ENCODE measurements around the gene PDE8A. TPM values are rescaled to one million over a fixed set of nuclear protein-coding genes. Genes with fewer than 3 reads are reported as not detected.

Gene PDE8A
- total and polyA plus RNA-seq, 2 donors, result 17.6 to 82.3 TPM

- Histone ChIP-seq H3K4me1 (ENCODE audit: insufficient read depth) (peaks cover 1% of the 10 kb centered on the region), H3K36me3 (ENCODE audit: insufficient read depth) (no peaks in the 10 kb centered on the region), H3K27ac (ENCODE audit: low read depth) (no peak overlapping the region), H3K4me3 (ENCODE audit: low read depth, low read length) (no peak overlapping the region)
- WGBS, result 84% methylated on average over 7 of the region's 7 CpGs
- no peak for DNase-seq (ENCODE audit: extremely low spot score)
Measured at GRCh38 chr15:84950570-84951111, 31.0 kb upstream of the PDE8A start.

DNA sequence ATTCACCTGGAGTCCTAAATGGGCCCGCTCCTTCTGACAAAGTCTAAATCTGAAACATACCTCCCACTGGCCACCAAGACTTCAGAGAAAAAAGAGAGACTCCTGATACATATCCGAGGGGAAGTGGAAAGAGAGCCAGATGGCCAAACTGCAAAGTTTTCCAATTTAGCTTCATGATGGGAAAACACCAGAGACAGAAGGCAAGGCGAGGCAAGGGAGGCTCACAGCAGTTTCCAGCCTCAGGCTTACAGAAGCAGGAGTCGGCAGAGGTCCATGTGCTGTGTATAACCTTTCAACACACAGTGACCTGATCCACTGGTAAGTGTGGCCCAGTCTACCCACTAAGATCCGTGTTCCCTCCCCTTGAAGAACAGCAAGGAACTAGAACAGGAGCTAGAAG, 29.9 kb upstream of the PDE8A start:
- Histone ChIP-seq H3K27ac (ENCODE audit: low read depth) (no peak overlapping the region), H3K4me3 (ENCODE audit: low read depth, low read length) (no peak overlapping the region), H3K36me3 (ENCODE audit: insufficient read depth) (no peaks in the 10 kb centered on the region), H3K4me1 (ENCODE audit: insufficient read depth) (peaks cover 2% of the 10 kb centered on the region)
- 90% methylated on average over 5 of the region's 5 CpGs for WGBS
- no peak for DNase-seq (ENCODE audit: extremely low spot score)

GRCh38 chr15:84953136-84953535, 28.5 kb upstream of the PDE8A start:
- WGBS, result 88% methylated on average over 4 of the region's 4 CpGs

GRCh38 chr15:84953726-84954125, 27.9 kb upstream of the PDE8A start:
- Histone ChIP-seq H3K4me3 (ENCODE audit: low read depth, low read length) (no peak overlapping the region), H3K27ac (ENCODE audit: low read depth) (no peak overlapping the region), H3K4me1 (ENCODE audit: insufficient read depth) (peaks cover 2% of the 10 kb centered on the region), H3K36me3 (ENCODE audit: insufficient read depth) (no peaks in the 10 kb centered on the region)
- 76% methylated on average over 1 of the region's 1 CpG for WGBS
- DNase-seq (ENCODE audit: extremely low spot score), result no peak

More at GRCh38 chr15:84953136-84953535, 28.5 kb upstream of the PDE8A start:
- Histone ChIP-seq H3K27ac (ENCODE audit: low read depth) (no peak overlapping the region), H3K4me3 (ENCODE audit: low read depth, low read length) (no peak overlapping the region), H3K4me1 (ENCODE audit: insufficient read depth) (peaks cover 2% of the 10 kb centered on the region), H3K36me3 (ENCODE audit: insufficient read depth) (no peaks in the 10 kb centered on the region)
- no peak for DNase-seq (ENCODE audit: extremely low spot score)

GRCh38 chr15:84955089-84955848, 26.4 kb upstream of the PDE8A start:
- no peak overlapping the region for H3K27ac ChIP-seq (ENCODE audit: low read depth)
- no peak overlapping the region for H3K4me3 ChIP-seq (ENCODE audit: low read depth, low read length)
- no peaks in the 10 kb centered on the region for H3K36me3 ChIP-seq (ENCODE audit: insufficient read depth)
- peak; percentile 32 for DNase-seq (ENCODE audit: extremely low spot score)
- peaks cover 2% of the 10 kb centered on the region for H3K4me1 ChIP-seq (ENCODE audit: insufficient read depth)
- 26% methylated on average over 15 of the region's 15 CpGs for WGBS

DNA sequence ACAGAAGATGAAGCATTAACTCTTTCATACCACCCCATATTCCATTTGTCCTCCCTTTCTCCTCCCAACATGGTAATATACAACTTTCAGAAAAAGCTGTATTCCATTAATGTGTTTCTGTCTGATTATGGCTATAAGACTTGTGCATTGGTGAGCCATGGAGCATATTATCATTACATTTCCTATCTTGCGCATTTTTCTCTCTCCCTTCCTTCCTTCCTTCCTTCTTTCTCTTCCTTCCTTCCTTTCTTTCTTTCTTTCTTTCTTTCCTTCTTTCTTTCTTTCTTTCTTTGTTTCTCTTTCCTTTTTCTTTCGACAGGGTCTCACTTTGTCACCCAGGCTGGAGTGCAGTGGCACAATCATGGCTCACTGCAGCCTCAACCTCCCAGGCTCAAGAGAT, 25.5 kb upstream of the PDE8A start:
- WGBS, result 91% methylated on average over 2 of the region's 2 CpGs
- DNase-seq (ENCODE audit: extremely low spot score), result no peak
- Histone ChIP-seq H3K4me3 (ENCODE audit: low read depth, low read length) (no peak overlapping the region), H3K27ac (ENCODE audit: low read depth) (no peak overlapping the region), H3K36me3 (ENCODE audit: insufficient read depth) (no peaks in the 10 kb centered on the region), H3K4me1 (ENCODE audit: insufficient read depth) (peaks cover 2% of the 10 kb centered on the region)

GRCh38 chr15:84960391-84961113, 21.1 kb upstream of the PDE8A start:
- H3K4me3 ChIP-seq (ENCODE audit: low read depth, low read length), result no peak overlapping the region
- no peak for DNase-seq (ENCODE audit: extremely low spot score)
- peaks cover 2% of the 10 kb centered on the region for H3K4me1 ChIP-seq (ENCODE audit: insufficient read depth)
- no peak overlapping the region for H3K27ac ChIP-seq (ENCODE audit: low read depth)
- 83% methylated on average over 13 of the region's 13 CpGs for WGBS
- no peaks in the 10 kb centered on the region for H3K36me3 ChIP-seq (ENCODE audit: insufficient read depth)

- 89% methylated on average over 3 of the region's 3 CpGs for WGBS
- H3K27ac ChIP-seq (ENCODE audit: low read depth), result no peak overlapping the region
- no peak for DNase-seq (ENCODE audit: extremely low spot score)
- no peak overlapping the region for H3K4me3 ChIP-seq (ENCODE audit: low read depth, low read length)
- no peaks in the 10 kb centered on the region for H3K4me1 ChIP-seq (ENCODE audit: insufficient read depth)
- no peaks in the 10 kb centered on the region for H3K36me3 ChIP-seq (ENCODE audit: insufficient read depth)
Measured at GRCh38 chr15:84961114-84961452, 20.6 kb upstream of the PDE8A start.

DNA sequence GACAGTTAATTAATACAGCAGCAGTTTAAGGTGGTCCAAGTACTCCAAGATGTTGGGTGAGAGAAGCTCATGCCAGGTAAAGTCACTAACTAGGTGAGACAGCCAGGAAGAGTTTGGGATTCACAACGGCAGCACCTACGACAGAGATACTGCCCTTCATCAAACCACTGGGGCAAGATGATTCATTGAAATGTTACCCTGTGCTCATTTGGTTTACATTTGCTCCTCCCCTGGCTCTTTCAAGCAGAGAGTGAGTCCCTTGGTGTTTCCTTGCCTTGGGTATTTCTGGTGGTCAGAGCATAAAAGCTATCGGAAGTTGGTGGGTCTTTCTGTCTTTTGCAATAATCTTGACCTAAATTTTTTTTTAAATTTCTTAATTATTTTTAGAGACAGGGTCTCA, 19.9 kb upstream of the PDE8A start:
- WGBS, result 75% methylated on average over 3 of the region's 3 CpGs
- DNase-seq (ENCODE audit: extremely low spot score), result no peak
- no peak overlapping the region for H3K27ac ChIP-seq (ENCODE audit: low read depth)
- no peaks in the 10 kb centered on the region for H3K36me3 ChIP-seq (ENCODE audit: insufficient read depth)
- no peaks in the 10 kb centered on the region for H3K4me1 ChIP-seq (ENCODE audit: insufficient read depth)
- no peak overlapping the region for H3K4me3 ChIP-seq (ENCODE audit: low read depth, low read length)

DNA sequence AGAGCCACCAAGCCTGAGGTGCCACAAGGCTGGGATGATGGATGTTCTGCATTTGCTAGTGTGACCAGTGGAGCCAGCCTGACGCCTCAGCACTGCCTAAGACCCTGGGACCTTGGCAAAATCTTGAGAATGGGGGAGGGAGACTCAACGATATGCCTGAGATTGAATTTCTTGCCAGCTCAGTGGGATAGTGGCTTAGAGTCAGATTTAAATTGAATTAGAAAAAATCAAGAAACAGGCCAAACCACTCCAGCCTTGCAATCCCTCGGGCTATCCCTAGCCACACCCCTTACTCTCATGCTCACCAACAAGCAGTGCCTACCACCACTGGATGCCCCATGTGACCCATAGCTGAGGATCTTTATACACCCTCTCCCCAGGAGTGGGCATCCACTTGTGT, 18.7 kb upstream of the PDE8A start:
- H3K36me3 ChIP-seq (ENCODE audit: insufficient read depth), result no peaks in the 10 kb centered on the region
- no peak overlapping the region for H3K27ac ChIP-seq (ENCODE audit: low read depth)
- no peaks in the 10 kb centered on the region for H3K4me1 ChIP-seq (ENCODE audit: insufficient read depth)
- WGBS, result 63% methylated on average over 3 of the region's 3 CpGs
- no peak overlapping the region for H3K4me3 ChIP-seq (ENCODE audit: low read depth, low read length)
- DNase-seq (ENCODE audit: extremely low spot score), result no peak

DNA sequence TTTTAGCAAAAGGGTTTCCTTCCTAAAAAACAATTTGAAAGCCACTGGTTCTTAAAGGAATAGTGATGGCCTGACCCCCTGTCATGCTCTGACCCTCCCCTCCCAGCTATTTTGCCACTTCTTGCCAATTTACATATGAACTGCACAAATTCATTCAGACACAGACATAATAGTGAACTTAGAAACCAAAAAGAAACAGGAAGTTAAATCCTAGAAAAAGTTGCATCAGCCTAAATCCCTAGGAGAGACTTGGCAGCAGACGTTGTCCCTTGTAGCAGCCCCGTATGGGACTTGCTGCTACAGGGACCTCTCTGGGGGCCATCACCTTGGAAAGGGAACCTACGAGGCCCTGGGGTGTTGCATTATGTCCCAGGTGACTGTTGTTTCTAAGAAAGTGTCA, 14.3 kb upstream of the PDE8A start:
- no peaks in the 10 kb centered on the region for H3K36me3 ChIP-seq (ENCODE audit: insufficient read depth)
- no peaks in the 10 kb centered on the region for H3K4me1 ChIP-seq (ENCODE audit: insufficient read depth)
- DNase-seq (ENCODE audit: extremely low spot score), result no peak
- 58% methylated on average over 3 of the region's 3 CpGs for WGBS
- H3K27ac ChIP-seq (ENCODE audit: low read depth), result no peak overlapping the region
- no peak overlapping the region for H3K4me3 ChIP-seq (ENCODE audit: low read depth, low read length)

DNA sequence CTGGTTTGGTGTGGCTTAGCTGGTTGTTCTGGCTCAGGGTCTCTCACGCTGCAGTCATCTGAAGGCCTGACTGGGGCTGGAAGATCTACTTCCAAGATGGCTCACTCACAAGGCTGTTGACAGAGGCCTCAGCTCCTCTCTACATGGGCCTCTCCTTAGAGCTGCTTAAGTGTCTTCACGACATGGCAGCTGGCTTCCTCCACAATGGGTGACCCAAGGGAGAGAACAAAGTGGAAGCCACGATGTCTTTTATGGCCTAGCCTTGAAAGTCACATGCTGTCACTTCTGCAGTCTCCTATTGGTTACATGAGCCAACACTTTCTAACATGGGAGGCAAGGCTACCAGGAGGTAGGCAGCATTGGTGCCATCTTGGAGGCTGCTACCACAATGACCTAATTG, 13.4 kb upstream of the PDE8A start:
- H3K27ac ChIP-seq (ENCODE audit: low read depth), result no peak overlapping the region
- no peaks in the 10 kb centered on the region for H3K36me3 ChIP-seq (ENCODE audit: insufficient read depth)
- H3K4me1 ChIP-seq (ENCODE audit: insufficient read depth), result no peaks in the 10 kb centered on the region
- H3K4me3 ChIP-seq (ENCODE audit: low read depth, low read length), result no peak overlapping the region
- WGBS, result 94% methylated on average over 3 of the region's 3 CpGs
- no peak for DNase-seq (ENCODE audit: extremely low spot score)

GRCh38 chr15:84969257-84969656, 12.4 kb upstream of the PDE8A start:
- 63% methylated on average over 6 of the region's 6 CpGs for WGBS
- no peak overlapping the region for H3K4me3 ChIP-seq (ENCODE audit: low read depth, low read length)
- H3K36me3 ChIP-seq (ENCODE audit: insufficient read depth), result no peaks in the 10 kb centered on the region
- no peaks in the 10 kb centered on the region for H3K4me1 ChIP-seq (ENCODE audit: insufficient read depth)
- DNase-seq (ENCODE audit: extremely low spot score), result no peak
- no peak overlapping the region for H3K27ac ChIP-seq (ENCODE audit: low read depth)

GRCh38 chr15:84970843-84971242, 10.8 kb upstream of the PDE8A start:
- Histone ChIP-seq H3K4me3 (ENCODE audit: low read depth, low read length) (no peak overlapping the region), H3K36me3 (ENCODE audit: insufficient read depth) (no peaks in the 10 kb centered on the region), H3K27ac (ENCODE audit: low read depth) (no peak overlapping the region), H3K4me1 (ENCODE audit: insufficient read depth) (no peaks in the 10 kb centered on the region)
- no peak for DNase-seq (ENCODE audit: extremely low spot score)
- WGBS, result 75% methylated on average over 3 of the region's 3 CpGs

Data from urinary bladder (tissue), 4 donors.